Placental pericyte (primary cell): ENCODE measurements around the gene GBX1. TPM values are rescaled to one million over a fixed set of nuclear protein-coding genes. Genes with fewer than 3 reads are reported as not detected.

Experiments
- total RNA-seq: library from RNA; depleted of rRNA; stranded (reverse); fragments of >200 nt; gene quantifications from 2 replicates; pipeline ENCODE4 v1.2.3, GENCODE V29; 2012

The GBX1 gene
- total RNA-seq: not detected in 2 replicates

DNA sequence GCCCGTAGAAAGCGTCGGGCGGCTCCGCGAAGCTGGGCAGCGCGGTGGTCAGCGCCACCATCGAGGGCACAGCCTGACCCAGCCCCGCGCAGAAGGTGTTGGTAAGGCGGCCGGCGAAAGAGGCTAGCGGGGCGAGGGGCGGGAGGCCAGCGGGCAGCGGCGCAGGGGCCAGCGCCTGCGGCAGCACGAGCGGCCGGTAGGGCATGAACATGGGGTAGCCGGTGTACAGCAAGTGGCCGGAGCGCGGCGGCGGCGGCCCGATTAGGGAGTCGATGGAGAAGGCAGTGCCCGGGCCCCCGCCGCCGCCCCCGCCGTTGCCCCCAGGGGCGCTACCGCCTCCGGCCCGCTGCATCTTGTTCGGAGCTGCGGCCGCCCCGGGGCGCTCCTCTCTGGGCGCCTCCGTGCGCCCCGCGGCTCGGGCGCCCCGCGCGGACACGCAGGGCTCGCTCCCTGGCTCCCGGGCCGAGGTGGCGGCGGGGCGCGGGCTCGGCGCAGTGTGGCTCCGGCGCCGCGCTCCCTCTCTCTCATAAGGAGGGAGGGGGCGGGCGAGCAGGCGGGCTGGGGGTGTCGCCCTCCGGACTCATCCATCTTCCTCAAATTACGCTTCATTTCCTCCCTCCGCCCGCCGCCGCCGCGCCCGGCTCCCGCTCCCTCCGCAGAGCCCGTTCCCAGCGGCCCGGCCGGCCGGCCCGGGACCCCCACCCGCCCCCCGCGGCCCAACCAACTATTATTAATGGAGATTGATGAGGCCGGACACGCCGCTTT lies at the start of gene GBX1:
Gene GBX1, minus strand, starts transcription at position 498 of the 765 bp plus-strand sequence. Its CDS starts 146 bp downstream, at position 352.

DNA sequence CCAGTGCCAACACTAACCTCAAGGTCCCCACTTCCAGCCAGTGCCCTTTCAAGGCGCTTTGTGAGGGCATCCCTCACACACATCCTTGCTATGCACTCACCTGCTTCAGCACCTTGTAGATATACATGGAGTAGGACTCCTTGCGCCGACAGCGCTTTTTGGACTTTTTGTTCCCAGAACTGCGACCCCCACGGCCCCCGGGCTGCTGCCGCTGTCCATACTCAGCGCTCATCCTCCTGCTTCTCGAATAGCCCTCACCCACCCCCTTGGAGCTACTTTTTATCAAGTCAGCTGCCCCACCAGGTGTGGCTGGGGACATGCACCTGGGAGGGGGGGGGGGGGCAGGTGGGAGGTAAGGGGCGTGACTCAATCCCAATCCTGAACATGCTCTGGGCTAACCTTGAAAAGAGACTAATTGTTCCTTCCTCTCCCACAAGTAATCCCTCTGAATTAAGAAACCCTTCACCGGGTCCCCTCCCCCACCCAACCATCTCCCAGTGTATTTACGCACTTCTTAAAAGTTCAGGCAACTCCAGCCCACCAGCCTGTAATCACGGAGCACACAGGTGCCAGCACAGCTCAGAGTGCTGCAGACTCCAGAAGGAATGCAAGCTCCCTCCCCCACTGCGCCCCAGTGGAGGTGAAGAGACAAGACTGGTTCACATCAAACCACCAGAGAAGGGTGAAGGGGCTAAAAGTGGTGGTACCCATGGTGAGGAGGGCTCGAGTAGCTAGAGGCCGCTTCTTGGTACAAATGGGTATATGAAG lies 42.8 kb upstream of the GBX1 start, which contains the start of gene H2BK1:
Gene H2BK1, minus strand, starts transcription at position 402 of the 768 bp plus-strand sequence. Its CDS starts 170 bp downstream, at position 232.

DNA sequence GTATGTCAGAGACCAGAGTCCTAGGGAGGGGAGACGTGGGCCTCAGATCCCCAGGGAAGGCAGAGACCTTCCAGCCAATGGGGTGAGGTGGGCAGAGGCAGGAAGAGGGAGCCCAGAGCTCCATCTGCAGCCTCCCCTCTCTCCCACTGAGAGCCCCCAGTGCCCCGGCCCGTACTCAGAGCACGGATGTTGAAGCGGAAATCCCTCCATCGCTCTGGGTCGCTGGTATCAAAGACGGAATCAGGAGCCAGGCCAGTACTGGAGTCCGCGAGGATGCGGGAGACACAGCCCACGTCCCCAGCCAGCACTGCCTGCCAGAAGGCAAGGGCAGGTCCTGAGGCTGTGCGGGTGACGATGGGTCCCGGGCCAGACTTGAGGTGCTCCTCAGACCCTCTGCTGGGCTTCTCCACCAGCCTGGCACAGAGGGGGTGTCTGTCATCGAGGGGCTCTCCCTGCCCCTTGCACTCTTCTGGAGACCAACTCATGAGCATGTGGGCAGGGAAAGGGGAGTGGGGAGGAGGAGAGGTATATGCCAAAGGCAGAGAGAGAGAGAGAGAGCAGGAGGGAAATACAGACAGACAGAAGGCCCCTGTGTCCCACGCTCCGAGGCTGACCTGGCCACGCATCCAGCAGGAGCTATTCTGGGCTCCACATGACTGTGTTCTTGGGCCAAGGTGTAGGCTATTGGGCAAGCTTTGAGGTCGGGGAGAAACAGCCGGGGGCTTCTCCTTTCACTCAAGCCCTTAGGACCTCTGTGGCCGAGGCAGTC lies 19.3 kb upstream of the GBX1 start, which contains the start of gene ASB10:
Gene ASB10, minus strand, starts transcription at position 611 of the 769 bp plus-strand sequence. Its CDS starts 120 bp downstream, at position 491.

Other genes starting within 250 kb of the GBX1 start
- 0.22 TPM in 1 of 2 replicates, not detected in the other for gene KCNH2, start 189.4 kb downstream of the GBX1 start, total RNA-seq
- gene NOS3, start 176.7 kb downstream of the GBX1 start, total RNA-seq: 4.6 and 4.7 TPM in 2 replicates
- not detected in 2 replicates for gene ATG9B, start 143.2 kb downstream of the GBX1 start, total RNA-seq
- gene ABCB8, start 139.2 kb downstream of the GBX1 start, total RNA-seq: 39.4 and 51.7 TPM in 2 replicates
- gene ASIC3, start 119.2 kb downstream of the GBX1 start, total RNA-seq: 0.44 TPM in 1 of 2 replicates, not detected in the other
- 18.2 and 29.6 TPM in 2 replicates for gene CDK5, start 109.8 kb downstream of the GBX1 start, total RNA-seq
- 155 and 223 TPM in 2 replicates for gene SLC4A2, start 108.1 kb downstream of the GBX1 start, total RNA-seq
- 76.6 and 103 TPM in 2 replicates for gene FASTK, start 86.9 kb downstream of the GBX1 start, total RNA-seq
- 29.1 and 33.1 TPM in 2 replicates for gene TMUB1, start 84.2 kb downstream of the GBX1 start, total RNA-seq
- 79.2 and 89.7 TPM in 2 replicates for gene AGAP3, start 81.2 kb downstream of the GBX1 start, total RNA-seq
- gene ASB10, start 19.6 kb upstream of the GBX1 start, total RNA-seq: not detected in 2 replicates
- not detected in 2 replicates for gene H2BK1, start 42.8 kb upstream of the GBX1 start, total RNA-seq
- 71.6 and 94.5 TPM in 2 replicates for gene ABCF2, start 59.5 kb upstream of the GBX1 start, total RNA-seq
- 92.8 and 125 TPM in 2 replicates for gene CHPF2, start 64.8 kb upstream of the GBX1 start, total RNA-seq
- gene SMARCD3, start 81.0 kb upstream of the GBX1 start, total RNA-seq: 24.5 and 30.2 TPM in 2 replicates
- gene NUB1, start 174.1 kb upstream of the GBX1 start, total RNA-seq: 30.8 and 68.1 TPM in 2 replicates
- 3.1 TPM in 1 of 2 replicates, not detected in the other for gene WDR86, start 242.3 kb upstream of the GBX1 start, total RNA-seq